ENCODE measurements around the gene ANP32A. TPM values are rescaled to one million over a fixed set of nuclear protein-coding genes. Genes with fewer than 3 reads are reported as not detected.
"Not testable (repeated sequence)": the region's sequence is repeated elsewhere in the genome, so short reads cannot be mapped to it uniquely, and the experiment has no call there.

Gene ANP32A
- total and polyA plus RNA-seq, 4 experiments from 2014 or later: 52.7 to 134 (median 99.1) TPM

DNA sequence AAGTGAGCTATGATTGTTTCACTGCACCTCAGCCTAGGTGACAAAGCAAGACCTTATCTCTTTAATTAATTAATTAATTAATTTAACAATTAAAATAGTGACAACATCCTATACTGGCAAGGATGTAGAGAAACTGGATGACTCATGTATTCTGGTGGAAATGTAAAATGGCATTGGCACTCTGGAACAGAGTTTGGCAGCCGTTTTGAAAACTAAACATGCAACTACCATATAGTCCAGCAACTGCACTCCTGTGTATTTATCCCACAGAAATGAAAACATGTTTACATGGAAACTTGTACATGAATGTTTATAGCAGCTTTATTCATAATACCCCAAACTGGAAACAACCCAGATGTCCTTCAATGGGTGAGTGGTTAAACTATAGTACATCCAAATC is 56.6 kb downstream of the ANP32A start:
- no peaks in the 10 kb centered on the region for H3K9me3 Mint-ChIP-seq
- Histone ChIP-seq H3K27ac (ENCODE audit: low read depth, low read length) (no peak overlapping the region), H3K27me3 (ENCODE audit: insufficient read depth, low read length) (no peaks in the 10 kb centered on the region), H3K36me3 (ENCODE audit: insufficient read depth, low read length) (no peaks in the 10 kb centered on the region), H3K4me3 (ENCODE audit: low read length in 2 of 2) (no peak overlapping the region), H3K4me1 (ENCODE audit: insufficient read depth, low read length) (no peaks in the 10 kb centered on the region), H3K9me3 (ENCODE audit: control insufficient read depth in 1 of 2, low read length in 2 of 2) (no peaks in the 10 kb centered on the region)
- no peak overlapping the region for H3K4me3 Mint-ChIP-seq
- H3K27me3 Mint-ChIP-seq: peaks cover 8 to 12% of the 10 kb centered on the region in 2 donors
- H3K36me3 Mint-ChIP-seq: no peaks in the 10 kb centered on the region
- no peak overlapping the region for H3K27ac Mint-ChIP-seq
- no peak for DNase-seq
- CTCF ChIA-PET (ENCODE audit: partially characterized antibody): interaction anchor here (1.5 kb wide), 1 partner anchor 9 kb away, joined by 3 read pairs; no protein-coding TSS in a partner anchor
- H3K4me1 Mint-ChIP-seq: no peaks in the 10 kb centered on the region
- POLR2A ChIA-PET (ENCODE audit: partially characterized antibody): no interaction called here
- intact Hi-C loops (cut with micrococcal nuclease): no loop called here

DNA sequence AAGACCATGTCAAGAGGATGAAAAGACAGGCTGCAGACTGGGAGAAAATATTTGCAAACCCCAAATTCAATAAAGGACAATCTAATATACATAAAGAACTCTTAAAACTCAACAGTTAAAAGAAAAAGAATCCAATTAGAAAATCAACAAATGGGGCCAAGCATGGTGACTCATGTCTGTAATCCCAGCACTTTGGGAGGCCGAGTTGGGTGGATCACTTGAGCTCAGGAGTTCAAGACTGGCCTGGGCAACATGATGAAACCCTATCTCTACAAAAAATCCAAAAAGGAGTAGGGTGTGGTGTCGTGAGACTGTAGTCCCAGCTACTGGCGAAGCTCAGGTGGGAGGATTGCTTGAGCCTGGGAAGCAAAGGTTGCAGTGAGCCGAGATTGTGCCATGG is 57.6 kb downstream of the ANP32A start:
- Mint-ChIP-seq H3K36me3 (no peaks in the 10 kb centered on the region), H3K4me3 (no peak overlapping the region), H3K27me3 (peaks cover 8 to 12% of the 10 kb centered on the region in 2 donors), H3K4me1 (no peaks in the 10 kb centered on the region), H3K27ac (no peak overlapping the region), H3K9me3 (no peaks in the 10 kb centered on the region)
- H3K4me3 ChIP-seq (ENCODE audit: low read length in 2 of 2): no peak overlapping the region
- ChIA-PET POLR2A (ENCODE audit: partially characterized antibody) (no interaction called here), CTCF (ENCODE audit: partially characterized antibody) (no interaction called here)
- no peak overlapping the region for H3K27ac ChIP-seq (ENCODE audit: low read depth, low read length)
- no peaks in the 10 kb centered on the region for H3K9me3 ChIP-seq (ENCODE audit: control insufficient read depth in 1 of 2, low read length in 2 of 2)
- intact Hi-C loops (cut with micrococcal nuclease): no loop called here
- H3K27me3 ChIP-seq (ENCODE audit: insufficient read depth, low read length): no peaks in the 10 kb centered on the region
- no peak for DNase-seq
- no peaks in the 10 kb centered on the region for H3K36me3 ChIP-seq (ENCODE audit: insufficient read depth, low read length)
- no peaks in the 10 kb centered on the region for H3K4me1 ChIP-seq (ENCODE audit: insufficient read depth, low read length)

DNA sequence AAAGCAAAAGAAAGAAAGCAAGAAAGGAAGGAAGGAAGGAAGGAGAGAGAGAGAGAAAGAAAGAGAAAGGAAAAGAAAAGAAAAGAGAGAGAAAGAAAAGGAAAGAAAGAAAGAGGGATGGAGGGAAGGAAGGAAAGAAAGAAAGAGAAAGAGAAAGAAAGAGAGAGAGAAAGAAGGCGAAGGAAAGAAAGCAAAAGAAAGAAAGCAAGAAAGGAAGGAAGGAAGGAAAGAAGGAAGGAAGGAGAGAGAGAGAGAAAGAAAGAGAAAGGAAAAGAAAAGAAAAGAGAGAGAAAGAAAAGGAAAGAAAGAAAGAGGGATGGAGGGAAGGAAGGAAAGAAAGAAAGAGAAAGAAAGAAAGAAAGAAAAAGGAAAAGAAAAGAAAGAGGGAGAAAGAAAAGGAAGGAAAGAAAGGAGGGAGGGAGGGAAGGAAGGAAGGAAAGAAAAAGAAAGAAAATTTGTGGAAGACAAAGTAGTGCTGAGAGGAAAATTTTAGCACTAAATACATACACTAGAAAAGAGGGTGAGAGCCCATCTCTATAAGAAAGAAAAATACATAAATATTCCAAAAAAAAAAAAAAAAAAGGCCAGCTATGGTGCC is 60.6 kb downstream of the ANP32A start:
- H3K9me3 Mint-ChIP-seq; H3K36me3 Mint-ChIP-seq; H3K27ac Mint-ChIP-seq; H3K27ac ChIP-seq (ENCODE audit: low read depth, low read length); H3K4me3 Mint-ChIP-seq; H3K4me1 Mint-ChIP-seq; intact Hi-C loops (cut with micrococcal nuclease); H3K4me1 ChIP-seq (ENCODE audit: insufficient read depth, low read length); H3K4me3 ChIP-seq (ENCODE audit: low read length in 2 of 2); H3K36me3 ChIP-seq (ENCODE audit: insufficient read depth, low read length); POLR2A ChIA-PET (ENCODE audit: partially characterized antibody); H3K9me3 ChIP-seq (ENCODE audit: control insufficient read depth in 1 of 2, low read length in 2 of 2); DNase-seq; H3K27me3 ChIP-seq (ENCODE audit: insufficient read depth, low read length): not testable (repeated sequence)
- H3K27me3 Mint-ChIP-seq: peaks cover 4 to 12% of the 10 kb centered on the region in 2 donors
- CTCF ChIA-PET (ENCODE audit: partially characterized antibody): interaction anchor here (0.6 kb wide), 1 partner anchor 11 kb away, joined by 3 read pairs; no protein-coding TSS in a partner anchor

DNA sequence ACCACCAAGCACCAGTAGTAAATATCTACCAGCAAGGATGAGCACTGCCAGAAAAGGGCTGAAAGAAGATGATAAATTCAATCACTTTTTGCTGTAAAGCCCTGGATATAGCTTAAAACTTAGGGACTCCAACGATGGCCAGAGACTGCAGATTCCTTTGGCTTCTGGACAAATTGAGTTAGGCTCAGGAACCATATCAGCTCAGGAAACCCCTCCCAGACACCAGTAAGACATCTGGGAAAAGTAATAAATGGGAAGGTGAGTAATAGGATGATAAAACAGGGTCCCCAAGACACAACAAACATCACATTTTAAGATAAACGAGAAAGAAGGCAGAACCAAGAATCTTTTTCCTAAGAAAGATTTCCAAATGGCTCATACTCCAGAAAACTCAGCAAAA is 65.0 kb downstream of the ANP32A start:
- Histone ChIP-seq H3K4me1 (ENCODE audit: insufficient read depth, low read length) (peaks cover 7% of the 10 kb centered on the region), H3K27ac (ENCODE audit: low read depth, low read length) (no peak overlapping the region), H3K27me3 (ENCODE audit: insufficient read depth, low read length) (no peaks in the 10 kb centered on the region), H3K4me3 (ENCODE audit: low read length in 2 of 2) (no peak overlapping the region), H3K9me3 (ENCODE audit: control insufficient read depth in 1 of 2, low read length in 2 of 2) (no peaks in the 10 kb centered on the region), H3K36me3 (ENCODE audit: insufficient read depth, low read length) (no peaks in the 10 kb centered on the region)
- ChIA-PET POLR2A (ENCODE audit: partially characterized antibody) (interaction anchor here (1.6 kb wide), 1 partner anchor 63 kb away, joined by 6 read pairs; no protein-coding TSS in a partner anchor), CTCF (ENCODE audit: partially characterized antibody) (interaction anchor here (1.0 kb wide), 1 partner anchor 8 kb away, joined by 3 read pairs; no protein-coding TSS in a partner anchor)
- Mint-ChIP-seq H3K4me1 (peaks cover 3 to 9% (median 6%) of the 10 kb centered on the region in 4 donors), H3K4me3 (no peak overlapping the region), H3K27me3 (peaks cover 7 to 9% of the 10 kb centered on the region in 2 donors), H3K36me3 (no peaks in the 10 kb centered on the region), H3K9me3 (no peaks in the 10 kb centered on the region), H3K27ac (no peak overlapping the region)
- intact Hi-C loops (cut with micrococcal nuclease): no loop called here
- DNase-seq: no peak

- Histone ChIP-seq H3K9me3 (ENCODE audit: control insufficient read depth in 1 of 2, low read length in 2 of 2) (no peaks in the 10 kb centered on the region), H3K4me3 (ENCODE audit: low read length in 2 of 2) (no peak overlapping the region), H3K27ac (ENCODE audit: low read depth, low read length) (no peak overlapping the region), H3K4me1 (ENCODE audit: insufficient read depth, low read length) (peaks cover 7% of the 10 kb centered on the region), H3K27me3 (ENCODE audit: insufficient read depth, low read length) (no peaks in the 10 kb centered on the region), H3K36me3 (ENCODE audit: insufficient read depth, low read length) (no peaks in the 10 kb centered on the region)
- no peak overlapping the region for H3K4me3 Mint-ChIP-seq
- peaks cover 3 to 9% (median 6%) of the 10 kb centered on the region in 4 donors for H3K4me1 Mint-ChIP-seq
- no peaks in the 10 kb centered on the region for H3K36me3 Mint-ChIP-seq
- ChIA-PET POLR2A (ENCODE audit: partially characterized antibody) (no interaction called here), CTCF (ENCODE audit: partially characterized antibody) (no interaction called here)
- peaks cover 2 to 6% of the 10 kb centered on the region in 2 donors for H3K27me3 Mint-ChIP-seq
- DNase-seq: no peak
- peaks cover 0 to 4% (median 0%) of the 10 kb centered on the region in 8 donors for H3K9me3 Mint-ChIP-seq
- intact Hi-C loops (cut with micrococcal nuclease): no loop called here
- no peak overlapping the region for H3K27ac Mint-ChIP-seq
Measured at GRCh38 chr15:68751622-68752021, 69.1 kb downstream of the ANP32A start.

DNA sequence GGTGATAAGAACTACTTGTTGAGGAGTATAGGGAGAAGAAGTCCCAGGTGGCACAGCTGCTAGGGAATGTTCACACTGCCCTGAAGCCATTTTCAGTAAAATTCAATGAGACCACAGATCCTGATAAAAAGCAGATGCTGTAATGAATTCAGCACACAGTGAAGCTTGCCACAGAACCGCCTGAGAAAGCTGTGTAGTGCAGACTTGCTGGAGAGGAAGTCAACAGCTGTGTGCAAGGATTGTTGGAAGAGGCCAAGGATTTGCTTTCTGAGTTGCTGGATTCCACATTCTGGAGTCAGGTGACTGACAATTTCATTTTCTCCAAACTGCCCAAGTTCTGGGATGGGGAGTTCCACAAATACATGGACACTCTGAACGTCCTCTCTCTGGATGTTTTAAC is 70.9 kb downstream of the ANP32A start:
- H3K4me1 Mint-ChIP-seq: peaks cover 1 to 6% (median 4%) of the 10 kb centered on the region in 4 donors
- Histone ChIP-seq H3K9me3 (ENCODE audit: control insufficient read depth in 1 of 2, low read length in 2 of 2) (no peaks in the 10 kb centered on the region), H3K27ac (ENCODE audit: low read depth, low read length) (no peak overlapping the region), H3K36me3 (ENCODE audit: insufficient read depth, low read length) (no peaks in the 10 kb centered on the region), H3K4me1 (ENCODE audit: insufficient read depth, low read length) (peaks cover 3% of the 10 kb centered on the region), H3K4me3 (ENCODE audit: low read length in 2 of 2) (no peak overlapping the region), H3K27me3 (ENCODE audit: insufficient read depth, low read length) (no peaks in the 10 kb centered on the region)
- no peaks in the 10 kb centered on the region for H3K36me3 Mint-ChIP-seq
- DNase-seq: no peak
- no peak overlapping the region for H3K27ac Mint-ChIP-seq
- intact Hi-C loops (cut with micrococcal nuclease): no loop called here
- ChIA-PET CTCF (ENCODE audit: partially characterized antibody) (interaction anchor here (1.3 to 1.7 kb wide), 2 partner anchors 76 to 126 kb away, joined by 4 to 6 read pairs; no protein-coding TSS in a partner anchor), POLR2A (ENCODE audit: partially characterized antibody) (no interaction called here)
- H3K27me3 Mint-ChIP-seq: peaks cover 0 to 4% of the 10 kb centered on the region in 2 donors
- no peak overlapping the region for H3K4me3 Mint-ChIP-seq
- peaks cover 0 to 4% (median 0%) of the 10 kb centered on the region in 8 donors for H3K9me3 Mint-ChIP-seq

- Mint-ChIP-seq H3K9me3 (peaks cover 0 to 4% (median 0%) of the 10 kb centered on the region in 8 donors), H3K27ac (no peak overlapping the region), H3K27me3 (peaks cover 0 to 1% of the 10 kb centered on the region in 2 donors), H3K36me3 (no peaks in the 10 kb centered on the region), H3K4me3 (no peak overlapping the region), H3K4me1 (peaks cover 0 to 4% (median 2%) of the 10 kb centered on the region in 4 donors)
- H3K9me3 ChIP-seq (ENCODE audit: control insufficient read depth in 1 of 2, low read length in 2 of 2): no peaks in the 10 kb centered on the region
- H3K36me3 ChIP-seq (ENCODE audit: insufficient read depth, low read length): no peaks in the 10 kb centered on the region
- H3K27ac ChIP-seq (ENCODE audit: low read depth, low read length): no peak overlapping the region
- intact Hi-C loops (cut with micrococcal nuclease): no loop called here
- POLR2A ChIA-PET (ENCODE audit: partially characterized antibody): no interaction called here
- no peaks in the 10 kb centered on the region for H3K4me1 ChIP-seq (ENCODE audit: insufficient read depth, low read length)
- H3K4me3 ChIP-seq (ENCODE audit: low read length in 2 of 2): no peak overlapping the region
- CTCF ChIA-PET (ENCODE audit: partially characterized antibody): interaction anchor here (0.6 to 1.7 kb wide), 2 partner anchors 11 to 127 kb away, joined by 3 to 4 read pairs; no protein-coding TSS in a partner anchor
- DNase-seq: no peak
- H3K27me3 ChIP-seq (ENCODE audit: insufficient read depth, low read length): no peaks in the 10 kb centered on the region
Measured at GRCh38 chr15:68749365-68749764, 71.3 kb downstream of the ANP32A start.
